ENCODE measurements around the gene SFT2D2. TPM values are rescaled to one million over a fixed set of nuclear protein-coding genes. Genes with fewer than 3 reads are reported as not detected.
A peak's percentile ranks its signal among the peaks of the same experiment; 100 is the strongest.
"Not testable (repeated sequence)": the region's sequence is repeated elsewhere in the genome, so short reads cannot be mapped to it uniquely, and the experiment has no call there.

The SFT2D2 gene
- total RNA-seq (2014; rRNA removed; shearing (Covaris generic)): 16.1 and 17.5 TPM in 2 replicates
- polyA plus RNA-seq (2015; cell fraction: cytosol; rRNA removed): 10.2 and 14.6 TPM in 2 replicates
- polyA plus RNA-seq (2015; cell fraction: nucleus; rRNA removed): 13.6 and 14.8 TPM in 2 replicates

DNA sequence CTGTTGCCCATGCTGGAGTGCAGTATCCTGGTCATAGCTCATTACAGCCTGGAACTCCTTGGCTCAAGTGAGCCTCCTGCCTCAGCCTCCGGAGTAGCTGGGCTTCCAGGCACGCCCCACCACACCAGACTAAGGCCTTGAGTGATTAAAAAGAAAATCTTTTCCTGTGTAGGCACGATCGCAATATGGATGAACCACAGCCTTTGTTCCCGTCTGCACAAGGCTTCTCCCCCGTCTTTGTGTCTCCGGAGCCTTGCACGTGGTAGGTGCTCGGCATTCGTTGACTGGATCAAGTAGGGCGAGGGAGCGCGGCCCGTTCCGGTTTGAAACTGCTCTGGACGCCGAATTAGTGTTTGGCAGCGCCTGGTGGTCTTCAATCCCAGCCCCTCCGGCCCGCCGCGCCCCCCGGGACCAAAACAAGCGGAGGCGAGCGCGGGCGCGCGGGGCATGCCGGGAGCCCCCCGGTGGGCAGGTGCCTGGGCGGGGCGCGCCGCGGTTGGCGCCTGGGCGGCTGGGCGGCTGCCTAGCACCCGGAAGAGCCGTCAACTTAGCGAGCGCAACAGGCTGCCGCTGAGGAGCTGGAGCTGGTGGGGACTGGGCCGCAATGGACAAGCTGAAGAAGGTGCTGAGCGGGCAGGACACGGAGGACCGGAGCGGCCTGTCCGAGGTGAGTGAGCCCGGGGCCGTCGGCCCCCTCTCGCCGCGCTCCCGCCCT, at the start of gene SFT2D2:
Gene SFT2D2, plus strand, starts transcription at position 529 of the 715 bp plus-strand sequence. Its CDS starts 76 bp downstream, at position 605.
- DNase-seq (ENCODE audit: low read depth): peak; percentile 80

DNA sequence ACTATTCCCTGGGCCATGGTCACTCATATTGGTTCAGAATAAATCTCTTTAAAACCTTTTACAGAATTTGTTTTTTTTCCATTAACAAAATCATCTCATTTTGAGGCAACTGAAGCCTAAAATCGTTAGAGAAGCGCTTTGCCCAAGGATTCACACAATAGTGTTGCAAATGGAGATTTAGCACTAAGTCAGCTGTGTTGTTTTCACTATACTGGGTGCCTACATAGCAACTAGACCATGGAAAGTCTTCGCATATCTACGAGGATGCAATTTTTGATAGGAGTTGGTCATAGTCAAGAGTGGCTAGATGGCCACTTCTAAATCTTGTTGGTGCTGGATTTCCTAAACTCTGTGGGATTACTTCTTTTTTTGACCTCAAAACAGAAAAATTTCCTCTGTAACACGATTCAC, 47.6 kb upstream of the SFT2D2 start:
- no peak for DNase-seq (ENCODE audit: low read depth)

DNA sequence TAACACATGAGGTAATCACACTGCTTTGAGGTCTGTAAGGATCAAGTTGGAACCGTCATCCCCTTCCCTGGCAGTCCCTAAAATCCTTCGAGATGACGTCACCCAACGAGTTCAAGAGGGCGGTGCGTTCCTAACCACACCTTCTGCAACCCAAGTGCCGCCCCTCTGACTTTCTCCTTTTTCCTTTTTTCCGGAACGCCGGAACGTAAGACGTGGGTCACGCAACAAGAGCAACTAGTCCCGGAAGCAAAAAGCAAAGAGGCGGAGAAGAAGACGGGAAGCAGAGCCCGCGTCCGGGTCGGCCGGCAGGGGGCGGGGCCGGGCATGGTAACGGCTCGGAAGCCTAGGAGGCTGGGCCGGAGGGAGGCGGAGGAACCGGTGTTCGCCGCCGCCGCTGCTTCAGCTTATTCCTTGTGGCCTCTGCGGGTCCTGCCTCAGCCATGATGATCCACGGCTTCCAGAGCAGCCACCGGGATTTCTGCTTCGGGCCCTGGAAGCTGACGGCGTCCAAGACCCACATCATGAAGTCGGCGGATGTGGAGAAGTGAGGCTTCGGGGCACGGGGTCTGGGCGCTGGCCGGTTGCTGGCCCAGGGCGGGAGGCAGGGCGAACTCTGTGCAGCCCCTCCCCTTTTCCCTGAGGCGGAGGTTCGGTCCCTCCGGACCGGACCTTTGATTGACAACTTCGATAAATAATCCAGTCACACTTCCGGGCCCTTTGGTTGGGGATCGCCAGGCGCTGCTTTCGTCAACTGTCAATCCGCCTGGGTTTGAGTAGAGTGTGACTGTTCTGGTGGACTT, 47.0 kb upstream of the SFT2D2 start, which contains the start of gene TIPRL:
Gene TIPRL, plus strand, starts transcription at position 325 of the 800 bp plus-strand sequence. Its CDS starts 116 bp downstream, at position 441.
- peak; percentile 99 for DNase-seq (ENCODE audit: low read depth)

DNA sequence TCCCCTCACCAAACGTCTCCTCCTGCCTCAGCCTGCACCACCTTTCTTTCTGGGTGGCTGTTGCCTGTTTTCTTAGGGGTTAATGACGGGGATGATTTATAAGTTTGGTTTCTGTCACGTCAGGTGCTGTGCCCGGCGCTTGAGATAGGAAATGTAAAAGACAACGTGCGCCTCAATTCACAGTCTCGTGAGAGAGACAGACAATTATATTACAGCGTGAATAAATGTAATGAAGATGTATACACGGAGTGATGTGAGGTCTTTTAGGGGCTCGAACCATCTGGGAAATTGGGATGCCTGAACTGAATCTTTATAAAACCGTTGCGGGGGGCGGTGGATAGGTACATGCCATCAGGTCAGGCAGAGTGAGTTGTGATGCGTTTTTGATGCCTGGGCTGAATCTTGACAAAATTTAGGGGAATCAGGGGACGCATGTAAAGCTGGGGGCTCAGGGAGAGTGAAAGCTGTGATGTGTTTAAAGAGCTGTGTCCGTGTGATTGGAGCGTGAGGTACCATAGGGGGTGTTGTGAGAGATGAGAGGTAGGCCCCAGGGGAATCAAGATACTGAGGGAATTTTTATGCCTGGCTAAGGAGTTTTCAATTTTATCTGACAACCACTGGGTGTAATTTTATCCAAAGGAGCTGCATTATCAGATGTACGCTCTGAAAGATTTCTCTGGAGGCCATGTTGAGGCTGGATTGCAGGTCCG, 46.2 kb upstream of the SFT2D2 start:
- DNase-seq (ENCODE audit: low read depth): peak; percentile 11

DNA sequence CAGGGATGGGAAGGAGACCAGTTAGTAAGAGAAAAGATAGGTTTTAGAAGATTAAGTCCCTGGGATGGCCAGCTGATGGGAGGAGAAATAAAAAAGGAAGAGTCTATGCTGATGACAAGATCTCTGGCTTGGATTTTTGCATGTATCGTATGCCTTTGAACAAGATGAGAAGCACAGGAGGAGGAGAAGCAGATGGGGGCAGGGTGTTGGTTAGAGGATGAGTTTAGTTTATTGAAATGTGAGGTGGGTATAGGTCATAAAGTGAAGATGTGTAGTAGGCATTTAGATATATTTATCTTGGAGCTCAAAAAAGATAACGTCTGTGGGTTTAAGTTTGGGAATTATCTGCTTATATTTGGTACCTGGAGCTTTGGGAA, 45.7 kb upstream of the SFT2D2 start:
- no peak for DNase-seq (ENCODE audit: low read depth)

DNA sequence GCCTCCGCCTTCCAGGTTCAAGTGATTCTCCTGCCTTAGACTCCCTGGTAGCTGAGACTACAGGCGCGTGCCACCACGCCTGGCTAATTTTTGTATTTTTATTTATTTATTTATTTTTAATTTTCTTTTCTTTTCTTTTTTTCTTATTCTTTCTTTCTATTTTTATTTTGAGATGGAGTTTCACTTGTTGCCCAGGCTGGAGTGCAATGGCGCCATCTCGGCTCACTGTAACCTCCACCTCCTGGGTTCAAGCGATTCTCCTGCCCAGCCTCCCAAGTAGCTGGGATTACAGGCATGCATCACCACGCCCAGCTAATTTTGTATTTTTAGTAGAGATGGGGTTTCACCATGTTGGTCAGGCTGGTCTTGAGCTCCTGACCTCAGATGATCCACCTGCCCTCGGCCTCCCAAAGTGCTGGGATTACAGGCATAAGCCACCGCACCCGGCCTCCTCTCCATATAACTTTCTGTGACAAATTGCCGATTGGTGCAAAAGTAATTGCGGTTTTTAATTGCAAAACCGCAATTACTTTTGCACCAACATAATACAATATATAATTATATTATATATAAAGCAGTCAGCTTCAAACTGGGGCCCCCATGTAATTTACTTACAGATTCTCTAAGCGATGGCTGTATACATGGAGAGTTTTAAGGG, 44.6 kb upstream of the SFT2D2 start:
- not testable (repeated sequence) for DNase-seq (ENCODE audit: low read depth)

DNA sequence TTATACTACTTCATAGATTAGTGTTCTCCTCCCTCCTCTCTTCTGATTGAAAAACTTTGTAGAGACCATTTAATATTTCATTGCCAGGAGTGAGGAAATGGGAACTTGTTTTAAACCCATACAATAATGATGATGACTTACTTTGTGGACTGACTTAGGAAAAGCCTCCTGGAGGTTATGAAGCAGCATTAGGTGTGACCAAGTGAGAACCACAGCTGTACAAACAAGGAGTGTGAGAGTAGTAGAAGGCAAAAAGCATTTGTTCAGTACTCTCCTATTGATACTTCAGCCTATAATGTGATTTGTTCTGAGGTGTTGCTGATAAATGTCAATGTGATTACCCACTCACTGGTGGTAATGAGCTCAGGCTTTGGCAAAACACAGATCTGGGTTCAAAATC, 38.6 kb upstream of the SFT2D2 start:
- DNase-seq (ENCODE audit: low read depth): no peak

DNA sequence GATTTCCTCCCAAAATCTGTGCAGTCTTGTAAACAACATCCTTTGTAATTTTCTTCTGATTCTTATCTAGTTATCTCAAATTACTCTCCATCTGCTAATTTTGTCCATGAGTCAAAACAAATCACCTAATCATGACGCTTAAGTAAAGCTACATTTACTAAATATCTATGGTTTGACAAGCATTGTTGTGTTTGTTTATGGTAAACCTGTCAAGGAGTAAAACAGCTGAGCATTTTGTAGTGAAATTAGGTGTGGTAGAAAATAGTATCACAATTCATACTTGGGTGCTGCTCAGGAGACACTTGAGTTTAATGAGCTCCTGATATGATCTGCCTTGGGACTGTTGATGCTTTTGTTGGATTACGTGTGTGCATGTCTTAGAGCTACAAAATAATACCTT, 35.4 kb upstream of the SFT2D2 start:
- DNase-seq (ENCODE audit: low read depth): no peak

DNA sequence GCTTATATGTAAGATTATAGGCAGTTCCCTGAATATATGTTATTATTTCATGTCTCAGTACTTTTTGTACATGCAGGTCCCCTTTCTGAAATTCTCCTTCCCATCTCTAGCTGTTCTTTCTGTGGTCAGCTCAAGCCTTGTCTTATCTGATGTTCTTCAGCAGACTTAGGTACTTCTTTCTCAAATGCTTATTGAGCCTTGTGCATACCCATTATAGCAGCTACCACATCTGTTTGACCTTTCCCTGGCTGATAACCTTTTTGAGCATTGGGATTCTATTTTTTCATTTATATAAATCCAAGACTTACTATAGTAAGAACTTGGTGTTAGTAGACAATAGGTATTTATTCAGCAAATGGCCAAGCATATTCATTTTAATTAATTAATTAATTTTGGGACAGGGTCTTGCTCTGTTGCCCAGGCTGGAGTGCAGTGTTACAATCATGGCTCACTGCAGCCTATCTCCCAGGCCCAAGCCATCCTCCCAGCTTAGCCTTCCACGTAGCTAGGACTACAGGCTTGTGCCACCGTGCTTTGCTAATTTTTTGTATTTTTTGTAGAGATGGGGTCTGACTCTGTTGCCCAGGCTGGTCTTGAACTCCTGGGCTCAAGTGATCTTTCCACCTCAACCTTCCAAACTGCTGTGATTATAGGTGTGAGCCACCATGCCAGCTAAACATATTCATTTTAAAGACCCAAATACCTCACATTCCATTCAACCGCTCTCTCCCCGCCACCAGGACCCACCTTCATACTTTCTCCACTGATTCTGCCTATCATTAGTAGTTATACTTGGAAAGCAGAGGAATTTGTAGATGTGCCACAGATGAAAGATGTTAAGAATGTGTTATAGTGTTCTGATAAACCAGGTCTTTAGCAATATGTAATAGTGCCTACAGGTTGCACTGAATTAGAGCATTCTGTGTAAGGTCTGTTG, 30.3 kb upstream of the SFT2D2 start:
- no peak for DNase-seq (ENCODE audit: low read depth)

DNA sequence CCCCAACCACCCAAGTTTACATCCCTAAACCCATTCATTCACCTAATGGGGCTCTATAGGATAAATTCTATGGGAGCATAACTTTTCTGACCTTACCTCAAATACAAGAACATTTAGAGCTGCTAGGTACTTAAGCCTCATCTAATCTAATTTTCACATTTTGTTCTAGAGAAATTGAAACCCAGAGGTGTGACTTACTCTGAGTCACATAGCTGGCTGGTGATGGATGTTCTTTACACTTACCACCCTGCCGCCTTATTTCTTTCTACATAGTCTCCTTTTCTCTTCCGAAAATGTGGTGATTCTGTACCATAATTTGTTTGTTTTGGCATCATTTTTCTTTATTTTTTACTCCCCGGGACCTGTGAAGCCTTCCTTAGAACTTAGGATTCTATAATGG, 26.7 kb upstream of the SFT2D2 start:
- DNase-seq (ENCODE audit: low read depth): no peak

DNA sequence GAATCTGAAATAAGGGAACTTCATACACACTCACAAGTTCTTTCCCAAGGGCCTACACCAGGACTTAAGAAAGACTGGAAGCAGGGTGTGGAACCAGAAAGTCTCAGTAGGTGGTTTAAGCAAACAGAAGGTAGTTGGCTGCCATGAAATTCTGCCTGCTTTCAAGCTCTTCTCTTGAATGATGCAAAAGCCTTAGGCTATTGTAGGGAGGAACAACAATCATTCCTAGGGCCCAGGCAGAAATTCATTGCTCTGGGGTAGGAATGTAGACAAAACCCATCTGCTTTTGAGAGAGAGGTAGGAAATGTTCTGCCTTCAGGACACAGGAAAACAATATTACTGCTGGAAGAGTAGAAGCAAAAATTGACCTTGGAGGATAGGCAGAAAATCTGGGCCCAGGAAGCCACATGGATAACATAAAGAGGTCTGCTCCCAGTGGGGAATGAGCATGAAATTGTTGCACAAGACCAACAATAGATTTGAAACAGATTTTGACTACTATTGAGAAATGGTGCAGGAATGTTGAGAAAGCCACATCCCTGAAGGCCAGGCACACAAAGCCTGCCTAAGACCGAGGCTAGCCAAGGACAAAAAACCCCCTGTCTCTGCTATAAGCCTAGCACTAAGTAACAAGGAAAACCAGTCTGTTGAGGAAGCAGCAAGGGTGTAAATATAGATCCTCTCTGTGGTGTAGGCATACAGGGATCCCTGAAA, 22.7 kb upstream of the SFT2D2 start:
- peak; percentile 31 for DNase-seq (ENCODE audit: low read depth)

DNA sequence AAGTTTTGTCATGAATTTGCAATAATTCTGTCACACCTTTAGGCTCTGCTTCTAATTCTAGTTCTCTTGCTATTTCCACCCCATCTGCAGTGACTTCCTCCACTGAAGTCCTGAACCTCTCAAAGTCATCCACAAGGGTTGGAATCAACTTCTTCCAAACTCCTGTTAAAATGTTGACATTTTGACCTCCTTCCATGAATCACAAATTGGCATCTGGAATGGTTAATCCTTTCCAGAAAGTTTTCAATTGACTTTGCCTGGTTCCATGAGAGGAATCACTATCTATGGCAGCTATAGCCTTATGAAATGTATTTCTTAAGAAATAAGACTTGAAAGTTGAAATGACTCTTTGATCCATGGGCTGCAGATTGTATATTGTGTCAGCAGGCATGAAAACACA, 19.7 kb upstream of the SFT2D2 start:
- no peak for DNase-seq (ENCODE audit: low read depth)

DNA sequence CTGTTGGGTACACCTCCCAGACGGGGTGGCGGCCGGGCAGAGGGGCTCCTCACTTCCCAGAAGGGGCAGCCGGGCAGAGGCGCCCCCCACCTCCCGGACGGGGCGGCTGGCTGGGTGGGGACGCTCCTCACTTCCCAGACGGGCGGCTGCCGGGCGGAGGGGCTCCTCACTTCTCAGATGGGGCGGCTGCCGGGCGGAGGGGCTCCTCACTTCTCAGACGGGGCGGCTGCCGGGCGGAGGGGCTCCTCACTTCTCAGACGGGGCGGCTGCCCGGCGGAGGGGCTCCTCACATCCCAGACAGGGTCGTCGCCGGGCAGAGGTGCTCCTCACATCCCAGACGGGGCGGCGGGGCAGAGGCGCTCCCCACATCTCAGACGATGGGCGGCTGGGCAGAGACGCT, 18.1 kb upstream of the SFT2D2 start:
- not testable (repeated sequence) for DNase-seq (ENCODE audit: low read depth)

DNA sequence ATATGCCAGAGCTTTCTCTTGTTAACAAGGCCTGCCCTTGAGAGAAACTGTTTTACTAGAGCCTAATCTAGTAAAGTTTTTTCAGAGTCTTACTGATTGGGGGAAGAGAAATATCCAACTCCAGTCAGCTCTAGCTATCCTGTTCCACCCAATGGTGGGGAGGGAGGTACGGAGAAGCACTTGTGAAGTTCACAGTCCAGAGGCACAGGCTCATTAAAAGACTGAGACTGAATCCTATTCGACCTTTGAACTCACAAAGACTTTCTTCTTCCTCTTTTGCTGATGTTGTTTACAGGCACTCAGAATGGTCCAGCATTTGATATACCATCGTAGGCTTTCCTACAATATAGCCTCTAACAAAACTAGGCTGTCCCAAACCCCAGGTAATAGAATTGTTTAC, 15.5 kb upstream of the SFT2D2 start:
- DNase-seq (ENCODE audit: low read depth): no peak

DNA sequence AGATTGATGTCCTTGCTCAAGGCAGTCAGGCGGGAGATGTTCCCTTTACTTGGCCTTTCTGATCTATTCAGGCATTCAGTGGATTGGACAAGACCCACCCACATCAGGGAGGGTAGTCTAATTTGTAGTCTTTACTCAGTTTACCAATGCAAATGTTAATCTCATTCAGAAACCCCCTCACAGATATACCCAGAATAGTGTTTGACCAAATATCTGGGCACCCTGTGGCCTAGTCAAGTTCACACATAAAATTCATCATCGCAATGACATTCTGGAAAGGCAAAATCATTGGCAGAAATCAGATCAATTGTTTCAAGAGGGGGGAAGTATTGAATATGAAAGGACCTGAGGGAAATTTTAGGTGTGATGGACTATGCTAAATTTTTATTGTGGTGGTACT, 12.5 kb upstream of the SFT2D2 start:
- DNase-seq (ENCODE audit: low read depth): no peak

DNA sequence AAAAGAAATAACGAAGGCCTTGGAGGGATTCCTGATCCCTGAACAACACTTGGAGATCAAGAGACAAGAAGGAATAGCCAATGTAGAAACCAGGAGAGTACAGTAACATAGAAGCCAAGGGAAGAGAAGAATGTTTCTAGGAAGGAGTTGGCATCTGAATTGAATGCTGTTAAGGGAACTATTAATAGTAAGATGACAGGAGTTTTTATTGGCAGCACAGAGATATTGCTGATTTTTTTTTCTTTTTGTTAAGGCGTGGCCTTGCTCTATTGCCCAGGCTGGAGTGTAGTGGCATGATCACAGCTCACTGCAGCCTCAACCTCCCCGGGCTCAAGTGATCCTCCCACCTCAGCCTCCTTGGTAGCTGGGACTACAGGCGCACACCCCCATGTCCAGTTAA, 9.6 kb upstream of the SFT2D2 start:
- no peak for DNase-seq (ENCODE audit: low read depth)

DNA sequence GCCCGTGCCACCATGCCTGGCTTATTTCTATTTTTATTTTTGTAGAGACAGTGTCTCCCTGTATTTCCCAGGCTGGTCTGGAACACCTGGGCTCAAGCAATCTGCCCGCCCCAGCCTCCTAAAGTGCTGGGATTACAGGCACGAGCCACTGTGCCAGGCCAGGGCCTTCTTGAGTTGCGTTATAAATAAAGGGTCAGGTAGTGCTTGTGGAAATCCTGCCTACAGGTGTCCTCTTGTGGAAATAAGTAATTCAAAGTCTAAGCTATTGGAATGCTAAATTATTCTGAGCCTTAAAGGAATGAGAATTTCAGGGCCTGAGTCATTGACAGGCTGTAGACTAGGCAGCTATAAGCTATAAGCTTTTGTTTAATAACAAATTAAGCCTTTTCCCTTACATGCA, 8.1 kb upstream of the SFT2D2 start:
- DNase-seq (ENCODE audit: low read depth): no peak

DNA sequence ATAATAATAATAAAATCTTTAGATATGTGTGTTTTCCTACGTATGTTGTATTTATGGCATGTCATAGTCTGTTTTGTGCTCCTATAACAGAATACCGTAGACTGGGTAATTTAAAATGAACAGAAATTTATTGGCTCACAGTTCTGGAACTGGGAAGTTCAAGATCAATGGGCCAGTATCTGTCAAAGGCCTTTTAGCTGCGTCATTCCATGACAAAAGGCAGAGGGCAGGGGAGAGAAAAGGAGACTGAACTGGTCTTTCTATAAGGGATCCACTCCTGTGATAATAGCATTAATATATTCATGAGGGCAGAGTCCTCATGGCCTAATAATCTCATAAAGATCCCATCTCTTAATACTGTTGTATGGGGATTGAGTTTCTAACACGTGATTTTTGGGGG, 7.1 kb upstream of the SFT2D2 start:
- DNase-seq (ENCODE audit: low read depth): no peak

DNA sequence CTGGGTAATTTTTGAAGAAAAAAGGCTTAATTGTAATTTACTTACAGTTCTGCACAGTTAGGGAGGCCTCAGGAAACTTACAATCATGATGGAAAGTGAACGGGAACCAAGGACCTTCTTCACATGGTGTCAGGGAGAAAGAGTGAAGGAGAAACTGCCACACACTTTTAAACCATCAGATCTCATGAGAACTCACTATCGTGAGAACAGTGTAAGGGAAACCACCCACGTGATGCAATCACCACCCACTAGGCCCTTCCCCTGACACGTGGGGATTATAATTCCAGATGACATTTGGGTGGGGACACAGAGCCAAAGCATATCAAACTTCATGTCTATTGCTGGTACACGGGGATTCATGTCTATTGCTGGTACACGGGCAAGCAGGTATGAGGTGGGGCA, 5.3 kb upstream of the SFT2D2 start:
- DNase-seq (ENCODE audit: low read depth): no peak

DNA sequence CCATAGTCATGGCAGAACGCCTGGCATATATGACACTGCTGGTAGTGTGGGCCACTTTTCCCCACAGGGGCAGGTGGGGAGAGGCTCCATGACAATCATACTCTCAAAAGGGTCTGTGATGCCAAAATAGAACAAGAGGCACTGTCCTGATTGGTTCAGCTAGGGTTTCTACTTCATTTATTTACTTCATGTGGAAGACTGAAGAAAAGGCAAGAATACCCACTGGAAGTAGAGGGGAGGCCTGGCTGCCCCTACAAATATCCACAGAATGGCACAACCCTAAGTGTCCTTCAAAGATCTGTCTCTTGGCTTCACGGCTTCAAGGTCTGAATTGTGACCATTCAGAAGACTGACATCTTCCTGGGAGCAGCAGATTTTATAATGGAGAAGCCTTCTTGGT, 4.5 kb upstream of the SFT2D2 start:
- DNase-seq (ENCODE audit: low read depth): no peak

All from HT1080 (cell line).